Measurements from ENCODE around the gene SEMA6A. TPM values are rescaled to one million over a fixed set of nuclear protein-coding genes. Genes with fewer than 3 reads are reported as not detected.

SEMA6A gene
- total and polyA plus RNA-seq, 2 experiments from 2014 or later, result 233 to 400 TPM

- DNase-seq (ENCODE audit: low spot score), result no peak
- no peaks in the 10 kb centered on the region for H4K20me1 ChIP-seq (replicated peaks; ENCODE audit: insufficient read depth)
- H3K4me2 ChIP-seq, result no peak overlapping the region
- no peaks in the 10 kb centered on the region for H3K79me2 ChIP-seq (replicated peaks; ENCODE audit: insufficient read depth)
- no peak overlapping the region for H3K4me3 ChIP-seq
- H3F3A ChIP-seq (replicated peaks; ENCODE audit: low read depth), result no peaks in the 10 kb centered on the region
- no peak for ATAC-seq
- H3K27me3 ChIP-seq (ENCODE audit: insufficient read depth), result no peaks in the 10 kb centered on the region
- Mint-ChIP-seq H3K36me3 (ENCODE audit: low read depth) (no peaks in the 10 kb centered on the region; the same call in 2 of the 3 replicates), H3K4me3 (no peak overlapping the region), H3K4me1 (peaks cover 6% of the 10 kb centered on the region), H3K27ac (no peak overlapping the region), H3K9me3 (no peaks in the 10 kb centered on the region), H3K27me3 (ENCODE audit: insufficient read depth, low read depth, poor library complexity) (peaks cover 2% of the 10 kb centered on the region)
- H2AFZ ChIP-seq, result no peak overlapping the region
- TF ChIP-seq CREB1 (CRISPR knock-in tag; IDR thresholded peaks at IDR 0.05; ENCODE audit: low read depth) (no peak), EZH2 (IDR thresholded peaks at IDR 0.05; ENCODE audit: low read depth, unreplicated experiment) (no peak), STAT1 (IDR thresholded peaks at IDR 0.05; ENCODE audit: unreplicated experiment) (no peak), ZNF462 (CRISPR knock-in tag; IDR thresholded peaks at IDR 0.05) (no peak), NANOG (IDR thresholded peaks at IDR 0.05; ENCODE audit: borderline replicate concordance) (no peak)
- no peaks in the 10 kb centered on the region for H3K4me1 ChIP-seq (ENCODE audit: insufficient read depth)
- 0 out of 2 replicates have a peak, but pooled peaks cover 6% of the 10 kb centered on the region for H3K9me2 ChIP-seq (ENCODE audit: insufficient read depth)
- no peaks in the 10 kb centered on the region for H3K36me3 ChIP-seq (ENCODE audit: insufficient read depth)
- H3K27ac ChIP-seq (ENCODE audit: low read depth), result no peak overlapping the region
Measured at GRCh38 chr5:116420540-116420939, 154.1 kb downstream of the SEMA6A start.

GRCh38 chr5:116419258-116419657 is 155.4 kb downstream of the SEMA6A start:
- Mint-ChIP-seq H3K9me3 (no peaks in the 10 kb centered on the region), H3K4me3 (no peak overlapping the region), H3K36me3 (ENCODE audit: low read depth) (no peaks in the 10 kb centered on the region), H3K4me1 (no peaks in the 10 kb centered on the region; the same call in 2 of the 3 replicates), H3K27ac (no peak overlapping the region), H3K27me3 (ENCODE audit: insufficient read depth, low read depth, poor library complexity) (peaks cover 2% of the 10 kb centered on the region)
- H3K4me3 ChIP-seq, result no peak overlapping the region
- no peaks in the 10 kb centered on the region for H3K36me3 ChIP-seq (ENCODE audit: insufficient read depth)
- H3K4me1 ChIP-seq (ENCODE audit: insufficient read depth), result no peaks in the 10 kb centered on the region
- no peaks in the 10 kb centered on the region for H3K79me2 ChIP-seq (replicated peaks; ENCODE audit: insufficient read depth)
- DNase-seq (ENCODE audit: low spot score), result no peak
- no peaks in the 10 kb centered on the region for H3F3A ChIP-seq (replicated peaks; ENCODE audit: low read depth)
- H4K20me1 ChIP-seq (replicated peaks; ENCODE audit: insufficient read depth), result no peaks in the 10 kb centered on the region
- ATAC-seq, result no peak
- H3K27me3 ChIP-seq (ENCODE audit: insufficient read depth), result no peaks in the 10 kb centered on the region
- H3K27ac ChIP-seq (ENCODE audit: low read depth), result no peak overlapping the region
- H3K9me2 ChIP-seq (ENCODE audit: insufficient read depth), result 0 out of 2 replicates have a peak, but pooled peaks cover 13% of the 10 kb centered on the region
- no peak overlapping the region for H3K4me2 ChIP-seq
- no peak overlapping the region for H2AFZ ChIP-seq
- TF ChIP-seq REST (IDR thresholded peaks at IDR 0.05; ENCODE audit: unreplicated experiment) (no peak), NANOG (IDR thresholded peaks at IDR 0.05; ENCODE audit: borderline replicate concordance) (no peak), STAT1 (IDR thresholded peaks at IDR 0.05; ENCODE audit: unreplicated experiment) (no peak), CTCF (conservative IDR thresholded peaks at IDR 0.05; ENCODE audit: low read depth in 2 of 2) (no peak), EZH2 (IDR thresholded peaks at IDR 0.05; ENCODE audit: low read depth, unreplicated experiment) (no peak), ZNF331 (CRISPR knock-in tag; IDR thresholded peaks at IDR 0.05; ENCODE audit: low read depth) (no peak), ETS1 (IDR thresholded peaks at IDR 0.05) (no peak)

All from GM23338 (cell line).